A549 (cell line): ENCODE results near the gene SLC10A1.

Source experiments
- EP300 ChIP-seq, 2 experiments: fragments of >200 bp; sonication (Bioruptor Twin); formaldehyde crosslinking; IDR thresholded peaks; 2 replicates in 1 of 2; 3 replicates in 1 of 2; pipeline ENCODE4 v1.6.1; 2016 to 2017
- NPAS2 ChIP-seq: fragments of 250-450 bp; sonication (Bioruptor Pico); IDR thresholded peaks from 2 replicates; pipeline ENCODE4 v1.8.0; 2022; ENCODE audit warnings: mild to moderate bottlenecking, moderate library complexity, borderline replicate concordance
- TF ChIP-seq, protein P1 (sequence below): fragments of >200 bp; sonication (Bioruptor Twin); formaldehyde crosslinking; IDR thresholded peaks from 3 replicates; pipeline ENCODE4 v1.5.1; 2016

DNA sequence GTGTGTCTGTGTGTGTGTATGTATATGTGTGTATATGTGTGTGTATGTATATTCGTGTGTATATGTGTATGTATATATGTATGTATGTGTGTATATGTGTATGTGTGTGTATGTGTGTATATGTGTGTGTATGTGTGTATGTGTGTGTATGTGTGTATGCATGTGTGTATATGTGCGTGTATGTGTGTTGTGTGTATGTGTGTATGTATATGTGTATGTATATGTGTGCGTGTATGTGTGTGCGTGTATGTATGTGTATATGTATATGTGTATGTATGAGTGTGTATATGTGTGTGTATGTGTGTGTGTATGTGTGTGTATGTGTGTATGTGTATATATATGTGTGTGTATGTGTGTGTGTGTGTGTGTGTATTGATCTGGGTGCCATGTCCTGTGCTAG is 31.8 kb upstream of the SLC10A1 start:
- TF ChIP-seq NPAS2 (CRISPR knock-in tag) (no peak), EP300 (IDR thresholded peaks at IDR 0.05) (no peak)
- TF ChIP-seq, protein P1, sequence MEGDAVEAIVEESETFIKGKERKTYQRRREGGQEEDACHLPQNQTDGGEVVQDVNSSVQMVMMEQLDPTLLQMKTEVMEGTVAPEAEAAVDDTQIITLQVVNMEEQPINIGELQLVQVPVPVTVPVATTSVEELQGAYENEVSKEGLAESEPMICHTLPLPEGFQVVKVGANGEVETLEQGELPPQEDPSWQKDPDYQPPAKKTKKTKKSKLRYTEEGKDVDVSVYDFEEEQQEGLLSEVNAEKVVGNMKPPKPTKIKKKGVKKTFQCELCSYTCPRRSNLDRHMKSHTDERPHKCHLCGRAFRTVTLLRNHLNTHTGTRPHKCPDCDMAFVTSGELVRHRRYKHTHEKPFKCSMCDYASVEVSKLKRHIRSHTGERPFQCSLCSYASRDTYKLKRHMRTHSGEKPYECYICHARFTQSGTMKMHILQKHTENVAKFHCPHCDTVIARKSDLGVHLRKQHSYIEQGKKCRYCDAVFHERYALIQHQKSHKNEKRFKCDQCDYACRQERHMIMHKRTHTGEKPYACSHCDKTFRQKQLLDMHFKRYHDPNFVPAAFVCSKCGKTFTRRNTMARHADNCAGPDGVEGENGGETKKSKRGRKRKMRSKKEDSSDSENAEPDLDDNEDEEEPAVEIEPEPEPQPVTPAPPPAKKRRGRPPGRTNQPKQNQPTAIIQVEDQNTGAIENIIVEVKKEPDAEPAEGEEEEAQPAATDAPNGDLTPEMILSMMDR, result no peak
